ENCODE measurements around the gene AGPAT2.

GRCh38 chr9:136697146-136697820 lies 10.0 kb upstream of the AGPAT2 start:
- no peak for TF ChIP-seq CTCF (IDR thresholded peaks at IDR 0.05; ENCODE audit: poor library complexity)
- TF ChIP-seq EZH2phosphoT487 (IDR thresholded peaks at IDR 0.05; ENCODE audit: low read depth, severe bottlenecking, unreplicated experiment), result no peak
- TF ChIP-seq EZH2 (IDR thresholded peaks at IDR 0.05; ENCODE audit: borderline replicate concordance), result no peak
